C4-2B (cell line): Measurements from ENCODE around the gene STMP1.

Experiments used
- CTCF ChIP-seq: fragments of 450-650 bp; conservative IDR thresholded peaks from 2 replicates; pipeline ENCODE4 v1.5.1; 2017; ENCODE audit warnings: mild to moderate bottlenecking
- ZFX ChIP-seq: fragments of 450-650 bp; IDR thresholded peaks from 2 replicates; pipeline ENCODE4 v1.6.1; 2017

GRCh38 chr7:135672560-135673359, 10.4 kb downstream of the STMP1 start:
- TF ChIP-seq CTCF: peak; percentile 95
- no peak for TF ChIP-seq ZFX
